OCI-LY3 (cell line): ENCODE data around the gene CCDC138.

Experiments
- H2AFZ ChIP-seq: fragments of 200-600, 300-600 bp; shearing (Covaris generic); 2 replicates; pipeline ENCODE4 v1.6.0; 2014; ENCODE audit warnings: antibody characterized with exemption, low read depth, low read length
- H3K27ac ChIP-seq: fragments of 200-600, 300-600 bp; sonication (generic); 2 replicates; pipeline ENCODE4 v1.5.1; 2014; ENCODE audit warnings: mild to moderate bottlenecking, low read length, moderate library complexity, mixed read lengths
- H3K27me3 ChIP-seq: fragments of 200-600, 300-600 bp; sonication (generic); 2 replicates; pipeline ENCODE4 v1.6.1; 2014; ENCODE audit warnings: low read depth, low read length, mixed read lengths
- H3K36me3 ChIP-seq: fragments of 200-600, 300-600 bp; sonication (generic); replicated peaks from 2 replicates; pipeline ENCODE3; 2014; ENCODE audit warnings: low read depth, low read length, mixed read lengths
- H3K4me1 ChIP-seq: fragments of 300-600, 200-600 bp; sonication (generic); 2 replicates; pipeline ENCODE4 v1.6.1; 2014; ENCODE audit warnings: low read length, mixed read lengths
- H3K4me2 ChIP-seq: fragments of 200-600, 300-600 bp; sonication (generic); 2 replicates; pipeline ENCODE4 v1.6.1; 2014; ENCODE audit warnings: low read length, mixed read lengths
- H3K4me3 ChIP-seq: fragments of 300-600, 200-600 bp; sonication (generic); 2 replicates; pipeline ENCODE4 v1.5.1; 2014; ENCODE audit warnings: antibody characterized with exemption, mild to moderate bottlenecking, low read length, moderate library complexity
- H3K79me2 ChIP-seq: fragments of 300-600, 200-600 bp; shearing (Covaris generic); 2 replicates; pipeline ENCODE4 v1.6.1; 2014; ENCODE audit warnings: mild to moderate bottlenecking, low read length, mixed read lengths
- H3K9ac ChIP-seq: fragments of 300-600, 200-600 bp; shearing (Covaris generic); 2 replicates; pipeline ENCODE4 v1.6.0; 2014; ENCODE audit warnings: mild to moderate bottlenecking, low read length, moderate library complexity
- H3K9me3 ChIP-seq: fragments of 200-600, 300-600 bp; shearing (Covaris generic); 2 replicates; pipeline ENCODE4 v1.6.1; 2014; ENCODE audit warnings: low read length, mixed read lengths; ENCODE audit not compliant: insufficient read depth
- H4K20me1 ChIP-seq: fragments of 200-600, 300-600 bp; sonication (generic); 2 replicates; pipeline ENCODE4 v1.6.1; 2016; ENCODE audit warnings: low read length, mixed read lengths; ENCODE audit not compliant: insufficient read depth
- EZH2phosphoT487 ChIP-seq: fragments of 200-600 bp; shearing (Covaris generic); IDR thresholded peaks from 2 replicates; pipeline ENCODE4 v1.6.1; 2018; ENCODE audit warnings: antibody characterized with exemption, mixed run types, low read depth
- TF ChIP-seq, protein P1 (sequence below): fragments of 200-600, 300-600 bp; sonication (generic); IDR thresholded peaks from 2 replicates; pipeline ENCODE4 v1.5.1; 2014; ENCODE audit warnings: antibody characterized with exemption, low read length, low read depth

Gene CCDC138

DNA sequence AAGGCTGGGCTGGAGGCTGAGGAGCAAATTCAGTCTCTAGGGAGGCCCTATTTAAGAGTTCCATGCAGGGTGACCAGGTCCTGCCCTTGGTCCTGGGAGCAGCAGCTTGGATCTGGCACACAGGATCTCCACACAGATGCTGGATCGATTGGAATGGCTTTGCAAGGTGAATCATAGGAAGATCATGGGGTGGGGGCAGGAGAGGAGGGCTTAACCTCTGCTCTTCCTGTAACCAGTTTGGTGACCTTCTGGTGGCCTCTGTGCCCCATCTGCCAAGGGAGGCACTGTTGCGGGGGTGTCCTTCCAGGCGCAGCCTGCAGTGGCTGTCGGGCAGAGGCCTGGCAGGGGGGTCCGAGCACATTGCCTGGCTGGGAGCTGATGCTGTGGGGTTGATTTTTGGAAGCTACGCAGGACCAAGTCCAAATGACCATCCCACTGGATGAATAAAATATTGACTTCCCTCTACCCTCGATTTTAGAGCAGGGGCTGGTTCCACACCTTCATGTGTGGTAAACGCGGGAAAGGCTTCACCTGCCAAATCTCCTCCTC lies 122.8 kb downstream of the CCDC138 start:
- Histone ChIP-seq H3K4me1 (no peaks in the 10 kb centered on the region), H4K20me1 (no peaks in the 10 kb centered on the region), H2AFZ (no peak overlapping the region), H3K79me2 (no peaks in the 10 kb centered on the region), H3K9ac (no peak overlapping the region), H3K36me3 (no peaks in the 10 kb centered on the region), H3K4me3 (no peak overlapping the region), H3K4me2 (no peak overlapping the region), H3K9me3 (no peaks in the 10 kb centered on the region), H3K27me3 (no peaks in the 10 kb centered on the region), H3K27ac (no peak overlapping the region)
- TF ChIP-seq, protein P1, sequence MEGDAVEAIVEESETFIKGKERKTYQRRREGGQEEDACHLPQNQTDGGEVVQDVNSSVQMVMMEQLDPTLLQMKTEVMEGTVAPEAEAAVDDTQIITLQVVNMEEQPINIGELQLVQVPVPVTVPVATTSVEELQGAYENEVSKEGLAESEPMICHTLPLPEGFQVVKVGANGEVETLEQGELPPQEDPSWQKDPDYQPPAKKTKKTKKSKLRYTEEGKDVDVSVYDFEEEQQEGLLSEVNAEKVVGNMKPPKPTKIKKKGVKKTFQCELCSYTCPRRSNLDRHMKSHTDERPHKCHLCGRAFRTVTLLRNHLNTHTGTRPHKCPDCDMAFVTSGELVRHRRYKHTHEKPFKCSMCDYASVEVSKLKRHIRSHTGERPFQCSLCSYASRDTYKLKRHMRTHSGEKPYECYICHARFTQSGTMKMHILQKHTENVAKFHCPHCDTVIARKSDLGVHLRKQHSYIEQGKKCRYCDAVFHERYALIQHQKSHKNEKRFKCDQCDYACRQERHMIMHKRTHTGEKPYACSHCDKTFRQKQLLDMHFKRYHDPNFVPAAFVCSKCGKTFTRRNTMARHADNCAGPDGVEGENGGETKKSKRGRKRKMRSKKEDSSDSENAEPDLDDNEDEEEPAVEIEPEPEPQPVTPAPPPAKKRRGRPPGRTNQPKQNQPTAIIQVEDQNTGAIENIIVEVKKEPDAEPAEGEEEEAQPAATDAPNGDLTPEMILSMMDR, result no peak
- TF ChIP-seq EZH2phosphoT487, result no peak

GRCh38 chr2:108910011-108910431 lies 123.5 kb downstream of the CCDC138 start:
- H3K9ac ChIP-seq, result no peak overlapping the region
- no peak overlapping the region for H3K27ac ChIP-seq
- H3K4me2 ChIP-seq, result no peak overlapping the region
- H3K4me3 ChIP-seq, result no peak overlapping the region
- H3K9me3 ChIP-seq, result no peaks in the 10 kb centered on the region
- no peaks in the 10 kb centered on the region for H3K79me2 ChIP-seq
- TF ChIP-seq, protein P1, result no peak
- no peak for TF ChIP-seq EZH2phosphoT487
- no peaks in the 10 kb centered on the region for H4K20me1 ChIP-seq
- H3K4me1 ChIP-seq, result no peaks in the 10 kb centered on the region
- no peak overlapping the region for H2AFZ ChIP-seq
- H3K27me3 ChIP-seq, result no peaks in the 10 kb centered on the region
- H3K36me3 ChIP-seq, result no peaks in the 10 kb centered on the region

DNA sequence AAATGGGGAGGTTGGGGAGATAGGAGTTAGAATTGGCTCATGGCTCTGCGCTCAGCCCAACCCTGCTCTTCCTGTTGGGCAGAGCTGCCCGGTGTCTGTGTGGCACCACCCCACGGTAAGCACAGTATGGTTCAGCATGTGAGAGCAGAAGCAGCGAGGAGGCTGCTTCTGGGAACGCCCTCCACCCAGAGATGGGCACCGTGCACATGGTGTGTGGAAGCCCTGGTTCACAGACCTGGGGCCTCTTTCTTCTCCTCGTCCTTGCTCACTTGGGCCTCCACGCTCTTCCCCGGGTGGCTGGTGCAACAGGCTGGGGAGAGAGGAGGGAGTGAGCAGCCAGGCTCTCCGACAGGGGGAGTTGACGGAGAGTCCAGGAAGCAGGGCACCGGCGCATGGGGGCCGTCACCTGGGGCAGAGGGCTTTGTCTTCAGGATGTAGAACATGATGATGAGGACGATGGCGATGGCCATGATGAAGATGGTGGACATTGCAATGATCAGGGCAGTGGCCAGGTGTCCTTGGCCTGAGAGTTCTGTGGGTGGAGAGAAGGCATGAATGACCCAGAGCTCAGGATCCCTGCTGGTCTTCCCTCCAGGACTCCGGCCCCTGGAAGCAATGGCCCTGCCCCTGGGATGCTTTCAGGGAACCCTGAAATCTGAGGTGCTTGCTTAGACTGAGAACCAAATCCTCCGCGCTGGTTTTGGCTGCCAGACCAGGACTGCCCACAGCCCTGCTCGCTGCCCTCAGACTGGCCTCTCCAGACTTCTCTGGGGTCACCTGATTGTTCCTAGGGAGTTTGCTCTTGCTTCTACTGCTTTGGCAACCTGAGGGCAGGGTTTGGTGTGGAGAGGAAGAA lies 124.2 kb downstream of the CCDC138 start:
- no peaks in the 10 kb centered on the region for H3K4me1 ChIP-seq
- H3K36me3 ChIP-seq, result no peaks in the 10 kb centered on the region
- TF ChIP-seq EZH2phosphoT487, result no peak
- TF ChIP-seq, protein P1, result no peak
- no peaks in the 10 kb centered on the region for H4K20me1 ChIP-seq
- no peak overlapping the region for H3K4me2 ChIP-seq
- H3K27me3 ChIP-seq, result no peaks in the 10 kb centered on the region
- H3K9ac ChIP-seq, result no peak overlapping the region
- H3K27ac ChIP-seq, result no peak overlapping the region
- no peak overlapping the region for H2AFZ ChIP-seq
- no peaks in the 10 kb centered on the region for H3K9me3 ChIP-seq
- no peak overlapping the region for H3K4me3 ChIP-seq
- no peaks in the 10 kb centered on the region for H3K79me2 ChIP-seq

GRCh38 chr2:108911401-108911800 lies 124.8 kb downstream of the CCDC138 start:
- TF ChIP-seq, protein P1, result no peak
- TF ChIP-seq EZH2phosphoT487, result no peak
- H3K9me3 ChIP-seq, result no peaks in the 10 kb centered on the region
- H3K4me3 ChIP-seq, result no peak overlapping the region
- no peaks in the 10 kb centered on the region for H4K20me1 ChIP-seq
- no peak overlapping the region for H3K27ac ChIP-seq
- H3K4me1 ChIP-seq, result no peaks in the 10 kb centered on the region
- no peak overlapping the region for H3K9ac ChIP-seq
- H3K79me2 ChIP-seq, result no peaks in the 10 kb centered on the region
- no peak overlapping the region for H3K4me2 ChIP-seq
- H2AFZ ChIP-seq, result no peak overlapping the region
- H3K36me3 ChIP-seq, result no peaks in the 10 kb centered on the region
- H3K27me3 ChIP-seq, result no peaks in the 10 kb centered on the region
